HepG2 (cell line): ENCODE results near the gene SMPX. TPM values are rescaled to one million over a fixed set of nuclear protein-coding genes. Genes with fewer than 3 reads are reported as not detected.

ENCODE experiments used
- ATAC-seq: fragments of 200-7000 bp; cut with Tn5 transposase; 3 replicates; pipeline ENCODE4 v1.9.1; 2020; ENCODE audit warnings: mild to moderate bottlenecking, moderate library complexity
- BruUV-seq: library from RNA; stranded (reverse); fragments of 400-500 nt; replicated peaks from 2 replicates; lab custom pipeline; 2021; lab: Mats Ljungman, UMichigan
- CTCF ChIA-PET: fragments of 300-600 bp; formaldehyde crosslinking; extraction: SDS; loops from one replicate; lab custom pipeline; 2021; ENCODE audit warnings: low total read pairs, inconsistent platforms, low intra/inter-chr PET ratio; lab: Yijun Ruan, JAX
- POLR2A ChIA-PET: fragments of 350-600 bp; sonication (Branson Sonifier 250); formaldehyde crosslinking; loops from one replicate; lab custom pipeline; 2020; ENCODE audit warnings: antibody characterized with exemption, inconsistent platforms; lab: Yijun Ruan, JAX
- DNase-seq: peaks from one replicate; pipeline ENCODE4 v3.0.0-alpha.2; 2015; ENCODE audit warnings: low spot score
- FAIRE-seq: peaks from 3 replicates; lab custom pipeline; 2011; peaks lifted over from hg19 to GRCh38; lab: Jason Lieb, UNC
- H2AFZ ChIP-seq: one replicate; pipeline ENCODE4 v1.6.1; 2011; ENCODE audit warnings: low read length, inconsistent platforms
- H3K27ac ChIP-seq: fragments of 300-600 bp; 3 replicates; pipeline ENCODE4 v1.8.0; 2011; ENCODE audit warnings: mixed run types, mild to moderate bottlenecking, mixed read lengths, low read length, inconsistent platforms; ENCODE audit not compliant: insufficient read depth; ENCODE audit errors: extremely low read length
- H3K27me3 ChIP-seq, 2 experiments: fragments of 200-600 bp in 1 of 2; 2 replicates in 1 of 2; 3 replicates in 1 of 2; pipeline versions ENCODE4 v1.6.0 to v1.8.0; 2011; ENCODE audit warnings: low read length in 2 of 2, mild to moderate bottlenecking in 2 of 2, moderate library complexity in 2 of 2, inconsistent platforms in 1 of 2; ENCODE audit not compliant: insufficient read depth in 2 of 2, control insufficient read depth in 1 of 2
- H3K36me3 ChIP-seq, 2 experiments: fragments of 200-600 bp in 1 of 2; replicated peaks in 1 of 2; 2 replicates in 1 of 2; 3 replicates in 1 of 2; pipeline versions ENCODE4 v1.5.1 to v1.8.0; 2011; ENCODE audit warnings: low read length in 2 of 2, inconsistent platforms in 1 of 2; ENCODE audit not compliant: insufficient read depth in 2 of 2, control insufficient read depth in 1 of 2
- H3K4me1 ChIP-seq: 2 replicates; pipeline ENCODE4 v1.5.1; 2012; ENCODE audit warnings: low read length, inconsistent platforms; ENCODE audit not compliant: insufficient read depth
- H3K4me2 ChIP-seq: 2 replicates; pipeline ENCODE4 v1.6.0; 2011; ENCODE audit warnings: low read depth, low read length, inconsistent platforms
- H3K4me3 ChIP-seq, 3 experiments: fragments of 200-600 bp in 1 of 3; sonication (generic), shearing (Covaris generic) in 1 of 3; replicated peaks in 1 of 3; 2 replicates each; pipeline ENCODE4 v1.5.1; 2011 to 2016; ENCODE audit warnings: low read length in 3 of 3, inconsistent platforms in 2 of 3, low read depth in 2 of 3, mild to moderate bottlenecking in 2 of 3, control low read depth in 1 of 3, mixed read lengths in 1 of 3; ENCODE audit not compliant: insufficient read depth in 1 of 3
- H3K79me2 ChIP-seq: one replicate; pipeline ENCODE4 v1.6.1; 2011; ENCODE audit warnings: low read length, inconsistent platforms; ENCODE audit not compliant: insufficient read depth
- H3K9ac ChIP-seq: 2 replicates; pipeline ENCODE4 v1.6.0; 2011; ENCODE audit warnings: mild to moderate bottlenecking, low read depth, low read length, inconsistent platforms; ENCODE audit not compliant: insufficient read depth
- H3K9me3 ChIP-seq: 2 replicates; pipeline ENCODE4 v1.5.1; 2012; ENCODE audit warnings: mild to moderate bottlenecking, low read length
- H4K20me1 ChIP-seq: 2 replicates; pipeline ENCODE4 v1.6.0; 2011; ENCODE audit warnings: inconsistent platforms, mild to moderate bottlenecking, low read length, moderate library complexity; ENCODE audit not compliant: insufficient read depth
- AKNA ChIP-seq: sonication (generic); formaldehyde crosslinking; IDR thresholded peaks from 2 replicates; pipeline ENCODE4 v1.4.0; 2020; ENCODE audit warnings: missing genetic modification reagents, borderline replicate concordance
- GABPA ChIP-seq, 2 experiments: IDR thresholded peaks; 2 replicates each; pipeline ENCODE4 v1.6.1; 2011 to 2016; ENCODE audit warnings: low read depth in 2 of 2, low read length in 1 of 2, missing biosample characterization in 1 of 2, missing genetic modification characterization in 1 of 2
- IRF9 ChIP-seq: sonication (generic); formaldehyde crosslinking; IDR thresholded peaks from 2 replicates; pipeline ENCODE4 v1.8.0; 2022; ENCODE audit warnings: missing genetic modification reagents, mild to moderate bottlenecking, borderline replicate concordance
- KAT2B ChIP-seq: fragments of 150-350 bp; IDR thresholded peaks from 2 replicates; pipeline ENCODE4 v1.6.1; 2014; ENCODE audit warnings: low read depth, low read length, borderline replicate concordance
- NONO ChIP-seq, 2 experiments: fragments of 450-650 bp in 1 of 2; sonication (generic) in 1 of 2; formaldehyde crosslinking in 1 of 2; IDR thresholded peaks in 1 of 2; conservative IDR thresholded peaks in 1 of 2; 2 replicates each; pipeline versions ENCODE4 v1.6.1 to v1.8.0; 2017 to 2022; ENCODE audit warnings: mild to moderate bottlenecking in 1 of 2, missing genetic modification reagents in 1 of 2, moderate library complexity in 1 of 2
- ZNF10 ChIP-seq: sonication (generic); formaldehyde crosslinking; IDR thresholded peaks from 2 replicates; pipeline ENCODE4 v1.4.0; 2020; ENCODE audit warnings: mild to moderate bottlenecking, low read depth, missing genetic modification reagents, borderline replicate concordance
- ZNF264 ChIP-seq: sonication (generic); formaldehyde crosslinking; IDR thresholded peaks from 2 replicates; pipeline ENCODE4 v1.4.0; 2020; ENCODE audit warnings: missing genetic modification reagents
- ZNF678 ChIP-seq: sonication (generic); formaldehyde crosslinking; IDR thresholded peaks from 2 replicates; pipeline ENCODE4 v1.4.0; 2020; ENCODE audit warnings: mild to moderate bottlenecking, missing genetic modification reagents
- ZNF749 ChIP-seq: sonication (generic); formaldehyde crosslinking; IDR thresholded peaks from 2 replicates; pipeline ENCODE4 v1.8.0; 2022; ENCODE audit warnings: mild to moderate bottlenecking, missing genetic modification reagents, moderate library complexity, borderline replicate concordance
- WGBS: methylation state at CpG from one replicate; pipeline ENCODE4 v1.1.6; 2017; ENCODE audit warnings: low lambda C conversion rate; 5-methylcytosine and 5-hydroxymethylcytosine counted together
- in situ Hi-C: cut with HindIII; loops from 2 replicates; pipeline ENCODE4 v1.10.0; 2017; ENCODE audit warnings: low pct_unique_long_range_greater_than_20kb; ENCODE audit not compliant: extremely low pct_ligation_motif_present
- intact Hi-C: fragments of 100-400 bp; cut with micrococcal nuclease; formaldehyde crosslinking; loops from one replicate; pipeline ENCODE4 v1.10.0; 2022; ENCODE audit not compliant: unreplicated experiment
- polyA plus RNA-seq, 8 experiments: library from polyadenylated mRNA; depleted of rRNA in 3 of 8; stranded (reverse) in 7 of 8; unstranded in 1 of 8; fragments of >200 nt; fragmentation: Illumina TruSeq in 4 of 8; extraction: Trizol in 4 of 8; gene quantifications; 2 replicates each; pipeline versions ENCODE4 v1.2.1 to v1.2.3, GENCODE V29; 2011 to 2016; ENCODE audit warnings: low read depth in 4 of 8, missing spikeins in 1 of 8, mixed read lengths in 1 of 8; ENCODE audit not compliant: insufficient read depth in 1 of 8
- total RNA-seq, 5 experiments: library from RNA; depleted of rRNA; stranded (reverse); fragments of >200 nt; fragmentation: Illumina TruSeq; extraction: Trizol; gene quantifications; 2 replicates each; pipeline ENCODE4 v1.2.3, GENCODE V29; 2016; ENCODE audit warnings: low read depth in 1 of 5
- TF ChIP-seq, protein P1 (sequence below): sonication (generic); formaldehyde crosslinking; IDR thresholded peaks from 2 replicates; pipeline ENCODE4 v1.4.0; 2020; ENCODE audit warnings: missing genetic modification reagents, borderline replicate concordance
- TF ChIP-seq, protein P2 (sequence below): sonication (generic); formaldehyde crosslinking; IDR thresholded peaks from 2 replicates; pipeline ENCODE4 v1.4.0; 2020; ENCODE audit warnings: mild to moderate bottlenecking, missing genetic modification reagents, borderline replicate concordance

The SMPX gene
- total and polyA plus RNA-seq, 2 of the 13 experiments (the other 11 are each of a cell fraction or from before 2014, with no cell fraction given), result 0.95 to 1.8 TPM

DNA sequence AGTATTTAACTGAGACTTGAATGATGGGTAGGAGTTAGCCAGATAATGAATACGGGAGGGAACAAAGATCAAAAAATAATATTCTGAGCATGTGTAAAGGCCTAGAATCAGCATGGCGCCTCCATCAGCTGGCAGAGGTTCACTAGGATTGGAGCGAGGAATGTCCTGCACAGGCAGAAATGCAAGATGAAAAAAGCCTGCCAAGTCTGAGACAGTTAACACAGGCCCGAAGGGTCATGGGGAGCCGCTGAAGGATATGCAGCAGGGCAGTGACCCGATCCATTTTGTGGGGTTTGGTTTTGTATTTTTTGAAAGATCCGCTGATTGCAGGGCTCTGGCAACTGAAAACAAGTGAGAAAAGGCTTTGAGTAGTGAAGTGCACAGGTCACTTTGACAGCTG lies 40.1 kb downstream of the SMPX start:
- H3K79me2 ChIP-seq, result no peaks in the 10 kb centered on the region
- intact Hi-C loops (no loop called here), in situ Hi-C loops (no loop called here)
- POLR2A ChIA-PET, result no interaction called here
- no peak overlapping the region for H3K27ac ChIP-seq
- no peak for TF ChIP-seq ZNF678 (CRISPR knock-in tag)
- TF ChIP-seq, protein P1, sequence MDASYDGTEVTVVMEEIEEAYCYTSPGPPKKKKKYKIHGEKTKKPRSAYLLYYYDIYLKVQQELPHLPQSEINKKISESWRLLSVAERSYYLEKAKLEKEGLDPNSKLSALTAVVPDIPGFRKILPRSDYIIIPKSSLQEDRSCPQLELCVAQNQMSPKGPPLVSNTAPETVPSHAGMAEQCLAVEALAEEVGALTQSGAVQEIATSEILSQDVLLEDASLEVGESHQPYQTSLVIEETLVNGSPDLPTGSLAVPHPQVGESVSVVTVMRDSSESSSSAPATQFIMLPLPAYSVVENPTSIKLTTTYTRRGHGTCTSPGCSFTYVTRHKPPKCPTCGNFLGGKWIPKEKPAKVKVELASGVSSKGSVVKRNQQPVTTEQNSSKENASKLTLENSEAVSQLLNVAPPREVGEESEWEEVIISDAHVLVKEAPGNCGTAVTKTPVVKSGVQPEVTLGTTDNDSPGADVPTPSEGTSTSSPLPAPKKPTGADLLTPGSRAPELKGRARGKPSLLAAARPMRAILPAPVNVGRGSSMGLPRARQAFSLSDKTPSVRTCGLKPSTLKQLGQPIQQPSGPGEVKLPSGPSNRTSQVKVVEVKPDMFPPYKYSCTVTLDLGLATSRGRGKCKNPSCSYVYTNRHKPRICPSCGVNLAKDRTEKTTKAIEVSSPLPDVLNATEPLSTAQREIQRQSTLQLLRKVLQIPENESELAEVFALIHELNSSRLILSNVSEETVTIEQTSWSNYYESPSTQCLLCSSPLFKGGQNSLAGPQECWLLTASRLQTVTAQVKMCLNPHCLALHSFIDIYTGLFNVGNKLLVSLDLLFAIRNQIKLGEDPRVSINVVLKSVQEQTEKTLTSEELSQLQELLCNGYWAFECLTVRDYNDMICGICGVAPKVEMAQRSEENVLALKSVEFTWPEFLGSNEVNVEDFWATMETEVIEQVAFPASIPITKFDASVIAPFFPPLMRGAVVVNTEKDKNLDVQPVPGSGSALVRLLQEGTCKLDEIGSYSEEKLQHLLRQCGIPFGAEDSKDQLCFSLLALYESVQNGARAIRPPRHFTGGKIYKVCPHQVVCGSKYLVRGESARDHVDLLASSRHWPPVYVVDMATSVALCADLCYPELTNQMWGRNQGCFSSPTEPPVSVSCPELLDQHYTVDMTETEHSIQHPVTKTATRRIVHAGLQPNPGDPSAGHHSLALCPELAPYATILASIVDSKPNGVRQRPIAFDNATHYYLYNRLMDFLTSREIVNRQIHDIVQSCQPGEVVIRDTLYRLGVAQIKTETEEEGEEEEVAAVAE (CRISPR knock-in tag), result no peak
- TF ChIP-seq, protein P2, sequence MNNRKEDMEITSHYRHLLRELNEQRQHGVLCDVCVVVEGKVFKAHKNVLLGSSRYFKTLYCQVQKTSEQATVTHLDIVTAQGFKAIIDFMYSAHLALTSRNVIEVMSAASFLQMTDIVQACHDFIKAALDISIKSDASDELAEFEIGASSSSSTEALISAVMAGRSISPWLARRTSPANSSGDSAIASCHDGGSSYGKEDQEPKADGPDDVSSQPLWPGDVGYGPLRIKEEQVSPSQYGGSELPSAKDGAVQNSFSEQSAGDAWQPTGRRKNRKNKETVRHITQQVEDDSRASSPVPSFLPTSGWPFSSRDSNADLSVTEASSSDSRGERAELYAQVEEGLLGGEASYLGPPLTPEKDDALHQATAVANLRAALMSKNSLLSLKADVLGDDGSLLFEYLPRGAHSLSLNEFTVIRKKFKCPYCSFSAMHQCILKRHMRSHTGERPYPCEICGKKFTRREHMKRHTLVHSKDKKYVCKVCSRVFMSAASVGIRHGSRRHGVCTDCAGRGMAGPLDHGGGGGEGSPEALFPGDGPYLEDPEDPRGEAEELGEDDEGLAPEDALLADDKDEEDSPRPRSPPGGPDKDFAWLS (CRISPR knock-in tag), result no peak
- TF ChIP-seq KAT2B, result no peak
- TF ChIP-seq IRF9 (CRISPR knock-in tag), result no peak
- no peak for TF ChIP-seq ZNF749 (CRISPR knock-in tag)
- TF ChIP-seq AKNA (CRISPR knock-in tag), result no peak
- TF ChIP-seq ZNF10 (CRISPR knock-in tag), result no peak
- no peak for TF ChIP-seq GABPA (IDR thresholded peaks at IDR 0.05; ENCODE audit: low read depth, low read length)
- no peak for TF ChIP-seq GABPA (CRISPR knock-in tag; IDR thresholded peaks at IDR 0.05; ENCODE audit: low read depth)
- no peak for TF ChIP-seq NONO (IDR thresholded peaks at IDR 0.05)
- no peak for TF ChIP-seq NONO (CRISPR knock-in tag; conservative IDR thresholded peaks at IDR 0.05)
- TF ChIP-seq ZNF264 (CRISPR knock-in tag), result no peak
- no peaks in the 10 kb centered on the region for H4K20me1 ChIP-seq
- no peak overlapping the region for H3K4me3 ChIP-seq
- ATAC-seq (no peak), DNase-seq (no peak), FAIRE-seq (no peak)
- no peaks in the 10 kb centered on the region for H3K27me3 ChIP-seq
- H3K9ac ChIP-seq, result no peak overlapping the region
- BruUV-seq, result no TSS peak
- H3K9me3 ChIP-seq, result no peaks in the 10 kb centered on the region
- CTCF ChIA-PET, result no interaction called here
- no peak overlapping the region for H2AFZ ChIP-seq
- WGBS, result 91% methylated on average over 7 of the region's 7 CpGs
- no peaks in the 10 kb centered on the region for H3K36me3 ChIP-seq
- H3K4me1 ChIP-seq, result peaks cover 11% of the 10 kb centered on the region; the same call in 1 of the 2 replicates
- H3K4me2 ChIP-seq, result no peak overlapping the region
